SK-N-SH treated with all-trans-retinoic acid at 6 μM for 48 hours (cell line): Measurements from ENCODE around the gene COA8.

Source experiments
- ATAC-seq: fragments of 200-7000 bp; cut with Tn5 transposase; 3 replicates; pipeline ENCODE4 v1.9.1; 2020; ENCODE audit warnings: mild to moderate bottlenecking, moderate library complexity
- ARNTL ChIP-seq: fragments of 450-650 bp; formaldehyde crosslinking; IDR thresholded peaks from 2 replicates; pipeline ENCODE4 v1.5.0; 2020; ENCODE audit warnings: low read depth, mild to moderate bottlenecking, moderate library complexity, borderline replicate concordance
- BACH2 ChIP-seq: fragments of 250-450 bp; sonication (Bioruptor Pico); IDR thresholded peaks from 2 replicates; pipeline ENCODE4 v1.9.0; 2021; ENCODE audit warnings: mild to moderate bottlenecking, borderline replicate concordance
- CREB5 ChIP-seq: fragments of 250-450 bp; sonication (Bioruptor Pico); IDR thresholded peaks from 2 replicates; pipeline ENCODE4 v1.5.1; 2020; ENCODE audit warnings: low read depth, mild to moderate bottlenecking, moderate library complexity
- CSDC2 ChIP-seq: fragments of 250-450 bp; sonication (Bioruptor Pico); IDR thresholded peaks from 2 replicates; pipeline ENCODE4 v1.5.0; 2020; ENCODE audit warnings: mild to moderate bottlenecking, moderate library complexity
- ESRRG ChIP-seq: fragments of 250-450 bp; sonication (Bioruptor Pico); IDR thresholded peaks from 2 replicates; pipeline ENCODE4 v1.6.1; 2021; ENCODE audit warnings: mild to moderate bottlenecking
- GLIS3 ChIP-seq: fragments of 250-450 bp; sonication (Bioruptor Pico); IDR thresholded peaks from 2 replicates; pipeline ENCODE4 v1.5.0; 2020; ENCODE audit warnings: mild to moderate bottlenecking, moderate library complexity
- ISL1 ChIP-seq: fragments of 250-450 bp; sonication (Bioruptor Pico); IDR thresholded peaks from 2 replicates; pipeline ENCODE4 v2.1.2; 2022; ENCODE audit warnings: mild to moderate bottlenecking, moderate library complexity
- OSR1 ChIP-seq: fragments of 250-450 bp; sonication (Bioruptor Pico); IDR thresholded peaks from 2 replicates; pipeline ENCODE4 v1.8.0; 2022; ENCODE audit warnings: moderate library complexity, mild to moderate bottlenecking, inconsistent platforms
- PATZ1 ChIP-seq: fragments of 250-450 bp; sonication (Bioruptor Pico); IDR thresholded peaks from 2 replicates; pipeline ENCODE4 v1.8.0; 2020; ENCODE audit warnings: mild to moderate bottlenecking, moderate library complexity, borderline replicate concordance
- POU6F1 ChIP-seq: fragments of 250-450 bp; sonication (Bioruptor Pico); IDR thresholded peaks from 2 replicates; pipeline ENCODE4 v1.8.0; 2021; ENCODE audit warnings: low read depth, mild to moderate bottlenecking, moderate library complexity, borderline replicate concordance
- PPARA ChIP-seq: fragments of 250-450 bp; sonication (Bioruptor Pico); IDR thresholded peaks from 2 replicates; pipeline ENCODE4 v1.5.0; 2020; ENCODE audit warnings: mild to moderate bottlenecking, borderline replicate concordance
- RARB ChIP-seq: fragments of 250-450 bp; sonication (Bioruptor Pico); IDR thresholded peaks from 2 replicates; pipeline ENCODE4 v1.8.0; 2021; ENCODE audit warnings: mild to moderate bottlenecking, moderate library complexity
- SNAI2 ChIP-seq: fragments of 250-450 bp; sonication (Bioruptor Pico); IDR thresholded peaks from 2 replicates; pipeline ENCODE4 v1.5.0; 2020; ENCODE audit warnings: mild to moderate bottlenecking, moderate library complexity
- TCF4 ChIP-seq: fragments of 250-450 bp; sonication (Bioruptor Pico); IDR thresholded peaks from 2 replicates; pipeline ENCODE4 v1.8.0; 2021; ENCODE audit warnings: mild to moderate bottlenecking, moderate library complexity, borderline replicate concordance
- TOX ChIP-seq: fragments of 250-450 bp; sonication (Bioruptor Pico); IDR thresholded peaks from 2 replicates; pipeline ENCODE4 v1.8.0; 2021; ENCODE audit warnings: mild to moderate bottlenecking, moderate library complexity, borderline replicate concordance
- ZC3H10 ChIP-seq: fragments of 250-450 bp; sonication (Bioruptor Pico); IDR thresholded peaks from 2 replicates; pipeline ENCODE4 v1.5.1; 2021; ENCODE audit warnings: mild to moderate bottlenecking, moderate library complexity
- ZFP3 ChIP-seq: fragments of 250-450 bp; sonication (Bioruptor Pico); IDR thresholded peaks from 2 replicates; pipeline ENCODE4 v1.5.0; 2020; ENCODE audit warnings: mild to moderate bottlenecking, moderate library complexity
- ZFP30 ChIP-seq: fragments of 450-650 bp; formaldehyde crosslinking; IDR thresholded peaks from 2 replicates; pipeline ENCODE4 v1.5.0; 2022; ENCODE audit warnings: mild to moderate bottlenecking, moderate library complexity
- ZNF565 ChIP-seq: fragments of 450-650 bp; formaldehyde crosslinking; conservative IDR thresholded peaks from 2 replicates; pipeline ENCODE4 v1.5.0; 2020; ENCODE audit warnings: low read depth, mild to moderate bottlenecking, moderate library complexity
- ZNF70 ChIP-seq: fragments of 450-650 bp; formaldehyde crosslinking; IDR thresholded peaks from 2 replicates; pipeline ENCODE4 v1.5.0; 2020; ENCODE audit warnings: mild to moderate bottlenecking, moderate library complexity
- ZNF8 ChIP-seq: fragments of 450-650 bp; formaldehyde crosslinking; IDR thresholded peaks from 2 replicates; pipeline ENCODE4 v1.5.0; 2020; ENCODE audit warnings: mild to moderate bottlenecking, moderate library complexity

The COA8 gene

GRCh38 chr14:103535081-103535890, 27.5 kb upstream of the COA8 start:
- ATAC-seq, result no peak

GRCh38 chr14:103535891-103536565, 26.7 kb upstream of the COA8 start:
- ATAC-seq, result no peak
- TF ChIP-seq BACH2 (CRISPR knock-in tag), result no peak
- TF ChIP-seq ZNF8 (CRISPR knock-in tag), result no peak
- TF ChIP-seq POU6F1 (CRISPR knock-in tag), result no peak
- no peak for TF ChIP-seq CREB5
- no peak for TF ChIP-seq ISL1 (CRISPR knock-in tag)
- TF ChIP-seq PATZ1 (CRISPR knock-in tag), result no peak
- TF ChIP-seq ARNTL (CRISPR knock-in tag), result no peak
- TF ChIP-seq ZNF70 (CRISPR knock-in tag), result no peak
- no peak for TF ChIP-seq RARB (CRISPR knock-in tag)
- TF ChIP-seq ESRRG (CRISPR knock-in tag), result no peak
- no peak for TF ChIP-seq CSDC2 (CRISPR knock-in tag)
- no peak for TF ChIP-seq ZC3H10
- no peak for TF ChIP-seq GLIS3 (CRISPR knock-in tag)
- TF ChIP-seq ZNF565 (CRISPR knock-in tag), result no peak
- TF ChIP-seq, all 23 proteins: peak for 0

More at GRCh38 chr14:103535081-103535890, 27.5 kb upstream of the COA8 start:
- TF ChIP-seq PATZ1 (CRISPR knock-in tag) (no peak), ISL1 (CRISPR knock-in tag) (no peak), ZNF70 (CRISPR knock-in tag) (no peak), ESRRG (CRISPR knock-in tag) (no peak), BACH2 (CRISPR knock-in tag) (no peak), ZFP30 (no peak), GLIS3 (CRISPR knock-in tag) (no peak), PPARA (CRISPR knock-in tag) (no peak), CSDC2 (CRISPR knock-in tag) (no peak), SNAI2 (CRISPR knock-in tag) (no peak), ZC3H10 (no peak)

- no peak for TF ChIP-seq SNAI2 (CRISPR knock-in tag)
- no peak for TF ChIP-seq TCF4 (CRISPR knock-in tag)
- no peak for TF ChIP-seq GLIS3 (CRISPR knock-in tag)
- no peak for TF ChIP-seq ZNF70 (CRISPR knock-in tag)
- no peak for TF ChIP-seq RARB (CRISPR knock-in tag)
- no peak for TF ChIP-seq BACH2 (CRISPR knock-in tag)
- TF ChIP-seq OSR1 (CRISPR knock-in tag), result no peak
- no peak for TF ChIP-seq ZC3H10
- TF ChIP-seq POU6F1 (CRISPR knock-in tag), result no peak
- TF ChIP-seq TOX (CRISPR knock-in tag), result no peak
- TF ChIP-seq ZFP3 (CRISPR knock-in tag), result no peak
- no peak for TF ChIP-seq ARNTL (CRISPR knock-in tag)
- no peak for TF ChIP-seq ZNF565 (CRISPR knock-in tag)
- TF ChIP-seq, all 23 proteins: peak for 0
- ATAC-seq, result no peak
Measured at GRCh38 chr14:103536693-103537092, 26.1 kb upstream of the COA8 start.
